HG03521 (cell line): ENCODE data around the gene SLC28A1.
"Not testable (repeated sequence)": the region's sequence is repeated elsewhere in the genome, so short reads cannot be mapped to it uniquely, and the experiment has no call there.

Experiments used
- ATAC-seq: cut with Tn5 transposase; IDR thresholded peaks from one replicate; pipeline ENCODE4 v1.9.1; 2021; ENCODE audit warnings: mild to moderate bottlenecking, moderate library complexity; ENCODE audit not compliant: unreplicated experiment

Gene SLC28A1, protein sequence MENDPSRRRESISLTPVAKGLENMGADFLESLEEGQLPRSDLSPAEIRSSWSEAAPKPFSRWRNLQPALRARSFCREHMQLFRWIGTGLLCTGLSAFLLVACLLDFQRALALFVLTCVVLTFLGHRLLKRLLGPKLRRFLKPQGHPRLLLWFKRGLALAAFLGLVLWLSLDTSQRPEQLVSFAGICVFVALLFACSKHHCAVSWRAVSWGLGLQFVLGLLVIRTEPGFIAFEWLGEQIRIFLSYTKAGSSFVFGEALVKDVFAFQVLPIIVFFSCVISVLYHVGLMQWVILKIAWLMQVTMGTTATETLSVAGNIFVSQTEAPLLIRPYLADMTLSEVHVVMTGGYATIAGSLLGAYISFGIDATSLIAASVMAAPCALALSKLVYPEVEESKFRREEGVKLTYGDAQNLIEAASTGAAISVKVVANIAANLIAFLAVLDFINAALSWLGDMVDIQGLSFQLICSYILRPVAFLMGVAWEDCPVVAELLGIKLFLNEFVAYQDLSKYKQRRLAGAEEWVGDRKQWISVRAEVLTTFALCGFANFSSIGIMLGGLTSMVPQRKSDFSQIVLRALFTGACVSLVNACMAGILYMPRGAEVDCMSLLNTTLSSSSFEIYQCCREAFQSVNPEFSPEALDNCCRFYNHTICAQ

DNA sequence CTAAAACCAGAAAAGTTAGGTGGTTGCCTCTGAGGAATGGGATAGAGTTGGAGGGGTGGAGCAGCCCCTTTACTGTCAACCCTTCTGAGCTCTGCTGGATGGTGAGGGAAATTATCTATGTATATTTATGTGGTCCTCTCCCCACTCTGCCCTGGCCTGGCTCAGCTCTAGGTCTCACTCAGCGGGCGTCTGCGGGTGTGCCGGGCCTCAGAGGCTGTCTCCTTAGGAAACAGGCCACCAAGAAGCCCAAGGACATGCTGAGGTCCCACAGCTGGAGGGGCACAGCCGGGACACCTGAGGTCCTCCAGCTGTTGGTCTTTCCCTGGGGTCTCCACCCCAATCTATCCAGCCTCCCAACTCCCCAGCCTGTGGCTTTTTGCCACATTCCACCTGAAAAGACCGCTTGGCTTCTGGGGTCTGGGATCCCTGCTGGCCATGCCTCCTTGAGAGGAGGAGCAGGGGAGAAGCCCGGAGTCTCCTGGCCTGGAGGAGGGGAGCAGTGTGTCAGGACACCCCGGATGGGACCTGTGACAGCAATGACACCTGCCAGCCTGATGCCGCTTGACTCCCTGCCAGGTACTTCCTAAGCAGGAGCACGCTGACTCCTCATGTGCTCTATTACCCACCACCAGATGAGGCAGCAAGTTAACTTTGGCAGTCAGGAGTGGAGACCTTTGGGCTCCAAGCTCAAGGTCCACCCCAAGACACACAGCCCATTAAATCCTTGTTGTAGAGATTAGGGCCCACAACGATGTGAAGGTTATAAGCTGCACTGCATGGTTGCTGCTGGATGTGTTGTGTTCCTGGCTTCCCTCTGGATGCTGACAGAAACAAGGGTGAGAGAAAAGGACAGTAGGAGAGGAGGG lies at the start of gene SLC28A1:
SLC28A1 (plus strand) TSS at position 747 of the 866 bp plus-strand sequence. CDS start 3,099 bp downstream, outside the sequence.
- ATAC-seq = no peak

DNA sequence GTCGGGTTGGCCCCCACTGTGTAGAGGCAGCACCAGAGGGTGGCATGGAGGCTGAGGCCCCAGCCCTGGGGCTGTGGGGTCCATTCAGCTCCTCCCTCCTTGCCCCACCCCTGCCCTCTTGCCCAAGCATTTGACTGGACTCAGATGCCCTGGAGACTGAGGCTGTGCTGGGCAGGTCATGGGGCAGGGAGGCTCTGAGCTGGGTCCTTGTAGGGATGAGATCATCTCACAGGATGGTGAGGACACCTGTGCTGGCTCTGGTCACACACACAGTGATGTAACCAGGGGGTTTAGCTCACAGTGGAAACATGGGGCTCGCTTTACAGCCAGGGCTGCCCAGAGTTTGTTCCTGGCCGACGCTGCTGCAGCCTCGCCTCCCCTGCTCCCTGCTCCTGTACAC lies 49.5 kb upstream of the SLC28A1 start:
- ATAC-seq = no peak

DNA sequence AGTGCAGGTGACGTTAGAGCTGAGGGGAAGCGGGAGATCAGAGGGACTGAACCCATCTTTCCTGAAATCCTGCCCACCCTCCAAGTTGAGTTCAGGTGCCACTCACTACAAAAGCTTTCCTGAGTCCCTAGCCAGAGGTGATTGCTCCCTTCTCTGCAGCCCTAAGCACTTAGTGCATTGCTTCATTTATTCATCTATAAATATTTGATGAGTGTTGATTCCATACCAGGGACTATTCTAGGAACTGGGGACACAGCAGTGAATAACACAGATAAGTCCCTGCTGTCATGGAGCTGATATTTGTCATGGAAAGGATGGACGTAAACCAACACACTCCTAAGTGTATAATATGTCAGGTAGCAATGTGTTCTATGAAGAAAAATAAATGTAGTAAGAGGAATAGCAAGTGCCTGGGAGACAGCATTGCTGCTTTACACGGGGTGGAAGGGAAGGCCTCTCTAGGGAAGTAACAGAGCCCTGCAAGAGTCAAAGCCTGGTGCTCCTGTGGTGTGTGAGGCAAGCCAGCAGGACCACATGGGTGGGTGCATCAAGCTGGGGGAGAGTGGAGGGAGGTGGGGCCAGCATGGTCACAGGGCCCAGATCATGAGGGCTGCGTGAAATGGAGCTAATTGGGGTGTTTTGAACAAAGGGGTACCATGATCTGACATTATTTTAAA lies 48.7 kb upstream of the SLC28A1 start:
- ATAC-seq = no peak

DNA sequence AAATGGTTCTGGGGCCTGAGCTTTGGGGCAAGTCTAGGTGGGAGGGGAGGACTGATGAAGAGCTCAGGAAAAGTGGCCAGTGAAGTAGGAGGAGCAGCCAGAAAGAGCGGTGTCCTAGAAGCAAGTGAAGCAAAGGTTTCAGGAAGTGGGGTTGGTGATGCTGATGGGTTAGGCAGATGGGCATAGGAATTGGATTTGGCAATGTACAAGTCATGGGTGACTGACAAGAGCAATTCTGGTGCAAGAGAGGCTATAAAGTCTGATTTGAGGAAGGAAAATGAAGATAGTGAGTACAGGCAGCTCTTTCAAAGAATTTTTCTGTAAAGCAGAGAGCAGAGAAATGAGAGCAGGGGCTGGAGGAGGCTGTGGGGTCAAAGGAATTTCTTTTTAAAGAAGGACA lies 47.6 kb upstream of the SLC28A1 start:
- ATAC-seq = no peak

DNA sequence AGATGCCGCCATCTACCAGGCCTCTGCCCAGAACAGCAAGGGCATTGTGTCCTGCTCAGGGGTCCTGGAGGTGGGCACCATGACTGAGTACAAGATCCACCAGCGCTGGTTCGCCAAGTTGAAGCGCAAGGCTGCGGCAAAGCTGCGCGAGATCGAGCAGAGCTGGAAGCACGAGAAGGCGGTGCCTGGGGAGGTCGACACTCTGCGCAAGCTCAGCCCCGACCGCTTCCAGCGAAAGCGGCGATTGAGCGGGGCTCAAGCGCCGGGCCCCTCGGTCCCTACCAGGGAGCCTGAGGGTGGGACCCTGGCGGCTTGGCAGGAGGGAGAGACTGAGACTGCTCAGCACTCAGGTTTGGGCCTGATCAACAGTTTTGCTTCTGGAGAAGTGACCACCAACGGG lies 44.7 kb upstream of the SLC28A1 start:
- ATAC-seq = no peak

DNA sequence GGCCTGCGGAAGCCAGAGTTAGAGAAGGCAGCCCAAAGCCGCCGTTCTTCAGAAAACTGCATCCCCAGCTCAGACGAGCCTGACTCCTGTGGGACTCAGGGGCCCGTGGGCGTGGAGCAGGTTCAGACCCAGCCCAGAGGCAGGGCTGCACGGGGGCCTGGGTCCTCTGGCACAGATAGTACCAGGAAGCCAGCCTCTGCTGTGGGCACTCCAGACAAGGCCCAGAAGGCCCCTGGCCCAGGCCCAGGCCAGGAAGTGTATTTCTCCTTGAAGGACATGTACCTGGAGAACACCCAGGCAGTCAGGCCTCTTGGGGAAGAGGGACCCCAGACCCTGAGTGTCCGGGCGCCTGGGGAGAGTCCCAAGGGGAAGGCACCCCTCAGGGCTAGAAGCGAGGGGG lies 44.2 kb upstream of the SLC28A1 start:
- ATAC-seq = no peak

DNA sequence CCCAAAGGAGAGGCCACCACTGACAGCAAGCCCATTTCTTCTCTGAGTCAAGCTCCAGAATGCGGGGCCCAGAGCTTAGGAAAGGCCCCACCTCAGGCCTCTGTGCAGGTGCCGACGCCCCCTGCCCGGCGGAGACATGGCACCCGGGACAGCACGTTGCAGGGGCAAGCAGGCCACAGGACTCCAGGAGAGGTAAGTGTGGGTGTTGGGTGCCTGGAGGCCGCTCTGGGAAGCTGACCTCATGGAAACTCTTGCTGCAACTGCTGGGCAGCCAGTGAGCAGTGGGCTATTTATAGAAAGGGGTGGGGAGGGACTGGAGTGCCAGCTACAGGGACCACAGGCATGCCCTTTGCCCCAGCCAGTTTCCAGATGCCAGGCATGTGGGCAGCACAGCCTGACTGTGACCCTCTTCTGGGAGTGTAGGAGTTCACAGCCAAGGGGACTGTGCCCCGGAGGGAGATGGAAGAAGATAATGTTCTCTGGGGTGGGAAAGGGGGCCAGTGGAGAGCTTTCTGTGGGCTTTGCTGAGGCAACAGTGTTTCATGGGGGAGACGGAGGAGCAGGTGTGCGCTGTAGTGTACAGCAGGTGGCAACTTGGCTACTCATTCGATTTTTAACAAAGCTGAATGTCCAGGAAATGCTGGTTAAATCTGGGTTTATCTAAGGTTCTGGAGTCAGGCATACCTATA lies 43.6 kb upstream of the SLC28A1 start:
- no peak for ATAC-seq

DNA sequence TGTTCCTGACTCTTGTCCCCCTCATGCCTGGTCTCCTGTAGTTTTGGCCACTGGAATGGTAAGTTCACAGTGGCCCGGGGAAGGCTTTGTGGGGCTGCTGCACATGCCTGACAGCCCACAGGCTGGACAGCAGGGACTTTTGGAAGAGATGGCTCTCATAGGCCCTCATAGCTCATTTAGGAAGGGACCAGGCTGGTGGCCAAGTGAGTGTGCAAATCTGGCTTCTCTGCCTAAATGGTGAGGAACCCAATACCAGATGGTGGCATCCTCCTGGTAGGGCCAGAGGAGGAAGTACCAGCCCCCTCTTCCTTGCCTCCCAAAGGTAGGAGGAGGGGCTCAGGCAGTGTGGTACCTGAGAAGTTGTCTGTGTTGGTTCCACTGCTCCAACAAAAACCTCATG lies 41.7 kb upstream of the SLC28A1 start:
- ATAC-seq = no peak

DNA sequence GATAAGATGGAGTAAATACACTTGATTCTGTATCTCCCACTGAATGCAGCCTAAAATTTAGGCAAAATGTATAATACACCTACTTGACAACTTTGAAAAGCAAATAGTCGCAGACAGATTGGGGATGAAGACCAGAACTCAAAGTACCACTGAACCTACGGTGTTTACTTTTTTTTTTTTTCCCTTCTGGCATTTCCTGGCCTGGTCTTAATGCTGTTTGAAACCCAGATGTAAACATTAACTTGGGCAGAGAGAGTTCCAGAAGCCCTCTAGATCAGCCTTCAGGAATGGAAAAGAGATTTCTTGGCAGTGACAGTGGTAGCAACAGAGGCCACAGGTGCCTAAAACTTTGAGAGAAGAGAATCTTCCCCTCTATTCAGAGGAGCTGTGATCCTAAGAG lies 39.5 kb upstream of the SLC28A1 start:
- no peak for ATAC-seq

DNA sequence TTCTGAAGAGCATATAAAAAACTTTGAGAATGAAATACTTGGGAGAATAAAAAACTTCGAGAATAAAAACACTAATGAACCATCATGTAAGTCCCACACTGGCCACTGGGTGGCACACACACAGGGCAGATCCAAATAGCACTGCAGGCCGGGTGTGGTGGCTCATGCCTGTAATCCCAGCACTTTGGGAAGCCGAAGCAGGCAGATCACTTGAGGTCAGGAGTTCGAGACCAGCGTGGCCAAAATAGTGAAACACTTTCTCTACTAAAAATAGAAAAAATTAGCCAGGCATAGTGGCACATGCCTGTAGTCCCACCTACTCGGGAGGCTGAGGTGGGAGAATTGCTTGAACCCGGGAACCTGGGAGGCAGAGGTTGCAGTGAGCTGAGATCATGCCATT lies 38.8 kb upstream of the SLC28A1 start:
- ATAC-seq = not testable (repeated sequence)

DNA sequence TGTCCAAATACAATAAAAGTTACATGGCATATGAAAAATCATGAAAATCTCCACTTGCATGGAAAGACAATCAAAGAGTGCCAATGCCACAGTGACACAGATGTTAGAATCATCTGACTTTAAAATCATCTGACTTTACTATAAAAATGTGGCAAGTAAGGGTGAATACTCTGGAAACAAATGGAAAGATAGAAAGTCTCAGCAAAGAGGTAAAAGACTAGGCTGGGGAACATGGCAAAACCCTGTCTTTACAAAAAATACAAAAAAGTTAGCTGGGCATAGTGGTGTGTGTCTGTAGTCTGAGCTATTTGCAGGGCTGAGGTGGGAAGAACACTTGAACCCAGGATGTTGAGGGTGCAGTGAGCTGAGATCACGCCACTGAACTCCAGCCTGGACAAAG lies 38.2 kb upstream of the SLC28A1 start:
- no peak for ATAC-seq

DNA sequence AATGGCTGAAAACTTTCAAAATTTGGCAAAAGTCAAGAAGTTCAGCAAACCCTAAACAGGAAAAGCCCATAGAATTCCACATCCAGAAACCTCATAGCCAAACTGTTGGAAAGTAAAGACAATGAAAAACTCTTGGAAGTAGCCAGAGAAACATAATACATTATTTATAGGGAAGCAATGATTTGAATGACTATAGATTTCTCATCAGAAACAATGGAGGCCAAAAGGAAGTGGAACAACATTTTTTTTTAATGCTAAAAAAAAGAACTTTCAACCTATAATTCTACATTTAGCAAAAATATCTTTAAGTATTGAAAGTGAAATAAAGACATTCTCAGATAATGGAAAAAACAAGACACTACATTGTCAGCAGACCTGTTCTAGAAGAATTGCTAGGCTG lies 37.1 kb upstream of the SLC28A1 start:
- ATAC-seq = no peak

DNA sequence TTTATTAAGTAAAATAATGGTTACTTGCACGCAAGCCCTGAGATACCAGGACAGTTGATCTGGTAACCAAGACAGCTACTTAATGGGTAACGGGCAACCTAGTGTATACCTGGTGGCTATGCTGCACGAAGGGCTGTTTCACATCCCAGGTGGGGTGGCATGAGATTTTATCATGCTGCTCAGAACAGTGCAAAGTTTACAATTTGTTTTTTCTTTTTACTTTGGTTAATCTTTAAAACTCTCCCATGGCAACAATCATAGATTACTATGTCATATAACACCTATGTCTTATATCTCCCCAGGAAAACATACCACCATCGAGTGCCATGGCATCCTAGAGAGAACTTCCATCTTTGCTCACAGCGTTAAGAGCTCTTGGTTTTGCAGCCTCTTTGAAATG lies 32.2 kb upstream of the SLC28A1 start:
- ATAC-seq = no peak

DNA sequence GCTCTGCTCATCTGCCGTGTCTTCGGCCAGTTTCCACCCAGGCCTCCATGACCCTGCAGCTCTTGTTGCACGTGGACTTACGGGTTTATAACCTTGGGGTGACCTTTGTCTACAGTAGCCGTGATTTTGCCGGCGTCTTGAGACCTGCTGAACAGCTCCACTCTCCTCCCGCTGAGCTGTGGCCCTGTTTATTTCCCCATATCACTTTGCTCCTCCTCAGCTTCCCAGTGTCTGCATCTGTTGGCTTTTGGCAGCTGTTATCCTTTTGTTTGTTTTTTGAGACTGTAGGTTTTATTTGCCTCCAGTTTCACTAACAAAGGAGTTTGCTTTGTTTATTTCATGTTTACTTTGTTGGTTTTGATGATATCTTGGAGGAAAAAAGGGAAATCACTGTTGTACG lies 29.3 kb upstream of the SLC28A1 start:
- ATAC-seq = no peak

DNA sequence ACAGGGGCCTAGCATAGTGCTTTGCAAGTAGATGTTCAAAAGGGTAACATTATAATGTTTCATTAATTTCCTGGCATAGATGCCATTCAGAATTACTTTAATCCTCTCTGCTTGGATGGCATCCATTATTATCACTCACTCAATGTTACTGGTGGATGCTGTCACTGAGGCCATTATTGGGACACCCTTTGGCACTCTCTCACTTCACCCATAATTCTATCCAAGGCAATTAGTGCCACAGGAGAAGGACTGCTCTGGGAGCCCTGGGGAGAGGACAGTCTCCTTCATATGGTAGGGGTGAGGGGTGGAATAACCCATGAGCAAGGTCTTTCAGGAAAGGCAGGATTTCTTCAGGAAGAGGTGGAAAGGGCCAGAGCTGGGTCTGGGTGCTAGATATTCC lies 28.7 kb upstream of the SLC28A1 start:
- no peak for ATAC-seq

DNA sequence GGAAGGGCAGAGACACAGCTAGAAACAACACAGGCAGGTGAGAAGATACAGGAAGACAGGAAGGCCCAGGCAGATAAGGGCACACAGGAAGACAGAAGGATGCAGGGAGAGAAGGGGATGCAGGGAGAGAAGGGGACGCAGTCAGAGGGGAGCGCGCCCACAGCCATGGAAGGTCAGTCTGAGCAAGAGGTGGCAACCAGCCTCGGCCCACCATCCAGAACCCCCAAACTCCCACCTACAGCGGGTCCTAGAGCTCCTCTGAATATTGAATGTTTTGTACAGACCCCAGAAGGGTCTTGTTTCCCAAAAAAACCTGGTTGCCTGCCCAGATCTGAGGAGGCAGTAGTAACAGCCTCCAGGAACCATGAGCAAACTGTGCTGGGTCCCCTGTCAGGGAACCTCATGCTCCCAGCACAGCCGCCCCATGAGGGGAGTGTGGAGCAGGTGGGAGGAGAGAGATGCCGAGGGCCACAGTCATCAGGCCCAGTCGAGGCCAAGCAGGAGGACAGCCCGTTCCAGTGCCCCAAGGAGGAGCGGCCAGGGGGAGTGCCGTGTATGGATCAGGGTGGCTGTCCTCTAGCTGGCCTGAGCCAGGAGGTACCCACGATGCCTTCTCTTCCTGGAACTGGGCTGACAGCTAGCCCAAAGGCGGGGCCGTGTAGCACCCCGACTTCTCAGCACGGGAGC lies 27.6 kb upstream of the SLC28A1 start:
- ATAC-seq = no peak

DNA sequence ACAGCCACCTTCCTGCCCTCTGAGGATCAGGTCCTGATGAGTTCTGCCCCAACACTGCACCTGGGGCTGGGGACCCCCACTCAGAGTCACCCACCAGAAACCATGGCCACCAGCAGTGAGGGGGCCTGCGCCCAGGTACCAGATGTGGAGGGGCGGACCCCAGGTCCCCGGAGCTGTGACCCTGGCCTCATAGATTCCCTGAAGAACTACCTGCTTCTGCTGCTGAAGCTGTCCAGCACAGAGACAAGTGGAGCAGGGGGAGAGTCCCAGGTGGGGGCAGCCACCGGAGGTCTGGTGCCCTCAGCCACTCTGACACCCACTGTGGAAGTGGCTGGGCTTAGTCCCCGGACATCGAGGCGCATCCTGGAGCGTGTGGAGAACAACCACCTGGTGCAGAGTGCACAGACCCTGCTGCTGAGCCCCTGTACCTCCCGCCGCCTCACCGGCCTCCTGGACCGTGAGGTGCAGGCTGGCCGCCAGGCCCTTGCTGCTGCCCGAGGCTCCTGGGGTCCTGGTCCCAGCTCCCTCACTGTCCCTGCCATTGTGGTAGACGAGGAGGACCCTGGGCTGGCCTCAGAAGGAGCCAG lies 27.0 kb upstream of the SLC28A1 start:
- no peak for ATAC-seq

DNA sequence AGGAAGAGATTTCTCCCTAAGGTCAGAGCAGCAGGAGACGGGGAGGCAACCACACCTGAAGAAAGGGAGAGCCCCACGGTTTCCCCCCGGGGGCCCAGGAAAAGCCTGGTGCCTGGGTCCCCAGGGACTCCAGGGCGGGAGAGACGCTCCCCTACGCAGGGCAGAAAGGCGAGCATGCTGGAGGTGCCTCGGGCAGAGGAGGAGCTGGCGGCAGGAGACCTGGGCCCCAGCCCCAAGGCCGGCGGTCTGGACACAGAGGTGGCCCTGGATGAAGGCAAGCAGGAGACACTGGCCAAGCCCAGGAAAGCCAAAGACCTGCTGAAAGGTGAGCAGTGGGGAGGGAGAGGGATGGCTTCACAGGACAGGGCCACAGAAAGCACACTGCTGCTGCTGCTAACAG lies 26.2 kb upstream of the SLC28A1 start:
- ATAC-seq = no peak

DNA sequence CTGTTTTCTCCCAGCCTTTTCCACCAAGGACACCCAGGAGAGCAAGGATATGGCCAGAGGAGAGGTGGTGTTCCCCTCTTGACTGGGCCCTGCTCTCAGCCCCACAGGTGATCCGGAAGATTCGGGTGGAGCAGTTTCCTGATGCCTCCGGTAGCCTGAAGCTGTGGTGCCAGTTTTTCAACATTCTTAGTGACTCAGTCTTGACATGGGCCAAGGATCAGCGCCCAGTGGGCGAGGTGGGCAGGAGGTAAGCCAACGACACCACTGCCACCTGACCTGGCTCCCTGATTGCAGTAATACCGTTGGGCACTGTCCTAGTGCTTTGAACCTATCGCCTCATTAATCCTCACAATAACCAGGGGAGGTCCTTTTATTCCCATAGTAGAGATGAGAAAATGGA lies 25.3 kb upstream of the SLC28A1 start:
- ATAC-seq = no peak

DNA sequence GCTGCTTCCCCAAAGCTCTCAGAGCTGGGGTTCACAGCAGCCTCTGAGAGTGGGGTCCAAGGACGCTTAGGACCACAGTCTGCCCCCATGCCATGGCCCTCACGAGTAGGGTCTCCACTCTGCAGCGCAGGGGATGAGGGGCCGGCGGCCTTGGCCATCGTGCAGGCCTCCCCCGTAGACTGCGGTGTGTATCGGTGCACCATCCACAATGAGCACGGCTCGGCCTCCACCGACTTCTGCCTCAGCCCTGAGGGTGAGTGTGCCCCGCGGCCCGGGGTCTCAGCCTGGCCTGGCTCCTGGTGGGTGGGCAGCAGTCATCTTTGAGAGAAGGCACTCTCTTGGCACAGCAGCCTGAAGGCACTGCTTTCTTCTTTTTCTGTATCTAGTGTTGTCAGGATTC lies 24.8 kb upstream of the SLC28A1 start:
- no peak for ATAC-seq
